GM23248 (cell line): Measurements from ENCODE around the gene ADAMTS10.

ENCODE experiments used
- EZH2 ChIP-seq: fragments of 200-600 bp; sonication (generic); IDR thresholded peaks from 2 replicates; pipeline ENCODE4 v1.6.1; 2018; ENCODE audit warnings: antibody characterized with exemption, mild to moderate bottlenecking; ENCODE audit not compliant: insufficient read depth, poor library complexity, severe bottlenecking
- EZH2phosphoT487 ChIP-seq: fragments of 200-600 bp; sonication (generic); IDR thresholded peaks from 2 replicates; pipeline ENCODE4 v1.6.1; 2018; ENCODE audit warnings: antibody characterized with exemption, moderate library complexity, mild to moderate bottlenecking, low read depth; ENCODE audit not compliant: insufficient read depth

DNA sequence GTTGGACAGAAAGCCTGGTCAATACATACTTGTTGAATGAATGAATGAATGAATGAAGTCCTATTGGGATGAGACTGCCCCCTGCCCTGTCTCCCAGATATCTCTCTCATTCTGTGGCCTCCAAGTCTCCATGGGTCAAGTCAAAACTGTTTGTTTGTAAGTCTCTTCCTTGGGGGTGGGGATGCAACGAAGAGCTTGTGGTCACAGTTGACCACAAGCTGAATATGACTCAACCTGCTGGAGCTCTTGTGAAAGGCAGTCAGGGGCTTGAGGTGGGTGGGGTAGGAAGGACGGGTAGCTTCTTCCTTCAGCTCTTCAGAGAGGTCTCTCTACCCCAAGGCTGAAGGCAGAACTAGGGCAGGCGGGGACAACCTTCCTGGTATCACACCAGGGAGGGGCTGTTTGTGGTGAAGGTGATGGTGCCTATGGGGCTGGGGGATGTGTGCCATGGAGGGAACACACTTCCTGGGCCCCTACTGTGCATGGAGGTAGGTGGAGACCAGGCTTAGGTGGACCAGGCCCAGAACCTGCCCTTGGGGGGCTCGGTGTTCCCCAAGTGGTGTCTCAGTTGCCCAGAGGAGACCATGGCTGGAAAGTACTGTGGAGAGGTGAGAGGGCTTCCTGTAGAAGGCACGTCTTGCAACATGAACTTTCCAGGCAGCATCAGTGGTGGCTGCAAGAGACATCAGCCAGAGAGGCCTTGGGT, 41.3 kb downstream of the ADAMTS10 start:
- TF ChIP-seq EZH2 (no peak), EZH2phosphoT487 (no peak)
